Spleen (tissue), 7 donors: ENCODE results near the gene CEP112.

Source experiments
- CTCF ChIP-seq, 11 experiments: fragments of 200-600 bp in 7 of 11; fragments of 450-650 bp in 4 of 11; sonication (generic) in 4 of 11; IDR thresholded peaks in 8 of 11; conservative IDR thresholded peaks in 3 of 11; 1 replicate in 7 of 11; 2 replicates in 4 of 11; pipeline versions ENCODE4 v1.4.0 to v1.8.0; 2016 to 2021; ENCODE audit warnings: antibody characterized with exemption in 11 of 11, inconsistent platforms in 4 of 11, mild to moderate bottlenecking in 1 of 11
- POLR2A ChIP-seq, 3 donors: fragments of 450-650 bp; IDR thresholded peaks; one replicate each; pipeline ENCODE4 v1.5.1; 2017; ENCODE audit warnings: antibody characterized with exemption in 3 of 3, mild to moderate bottlenecking in 1 of 3
- POLR2AphosphoS5 ChIP-seq, 3 donors: sonication (generic); formaldehyde crosslinking; IDR thresholded peaks; one replicate each; pipeline ENCODE4 v1.5.1; 2017; ENCODE audit warnings: antibody characterized with exemption in 3 of 3
- donor health status: DM: no; HTN: no; CAD: no; lungs with moderate emphysema.
- donor health status: DM: no; HTN: no; CAD: no.
- donor health status: DM: no; HTN: no; CAD: no.

GRCh38 chr17:65975878-65976277 is 216.1 kb downstream of the CEP112 start:
- no peak for TF ChIP-seq CTCF (IDR thresholded peaks at IDR 0.05 in 8 of 11, conservative IDR thresholded peaks at IDR 0.05 in 3 of 11)
- no peak for TF ChIP-seq POLR2A (IDR thresholded peaks at IDR 0.05)
- no peak for TF ChIP-seq POLR2AphosphoS5 (IDR thresholded peaks at IDR 0.05)
